PFSK-1 (cell line): ENCODE results near the gene SCN4B.

ENCODE experiments used
- POLR2AphosphoS5 ChIP-seq: IDR thresholded peaks from 2 replicates; pipeline ENCODE4 v1.6.1; 2012; ENCODE audit warnings: low read depth, mild to moderate bottlenecking, control low read depth, low read length, moderate library complexity
- SIN3A ChIP-seq: IDR thresholded peaks from 2 replicates; pipeline ENCODE4 v1.6.1; 2012; ENCODE audit warnings: mild to moderate bottlenecking, low read length, moderate library complexity, borderline replicate concordance; ENCODE audit not compliant: insufficient read depth
- TAF1 ChIP-seq: IDR thresholded peaks from 2 replicates; pipeline ENCODE4 v1.6.1; 2012; ENCODE audit warnings: low read length, control low read depth, borderline replicate concordance; ENCODE audit not compliant: insufficient read depth
- TF ChIP-seq, protein P1 (sequence below), 2 experiments: IDR thresholded peaks; 2 replicates each; pipeline versions ENCODE4 v1.6.1 to v1.8.0; 2011 to 2012; ENCODE audit warnings: low read depth in 2 of 2, low read length in 2 of 2, control low read depth in 1 of 2, inconsistent platforms in 1 of 2, mild to moderate bottlenecking in 1 of 2, moderate library complexity in 1 of 2; ENCODE audit not compliant: insufficient read depth in 1 of 2

DNA sequence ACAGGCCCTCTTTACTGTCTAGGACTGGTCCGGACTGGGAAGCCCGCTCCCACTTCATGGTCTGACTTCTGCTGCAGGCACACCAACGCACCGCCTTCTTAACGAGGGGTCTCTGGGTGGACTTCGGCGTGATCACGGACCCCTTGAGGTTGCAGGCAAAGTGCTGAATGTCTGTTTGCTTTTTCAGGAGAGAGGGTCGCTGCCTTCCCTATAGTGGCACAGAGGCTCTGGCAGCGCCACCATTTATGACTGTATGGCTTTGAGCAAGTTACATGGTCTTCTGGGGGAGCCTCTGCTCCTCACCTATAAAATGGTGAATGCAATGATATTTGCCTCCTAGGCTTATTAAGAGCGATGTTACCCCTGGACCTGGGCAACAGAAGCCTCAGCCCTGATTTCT lies 1.4 kb upstream of the SCN4B start:
- TF ChIP-seq POLR2AphosphoS5 = no peak
- TF ChIP-seq, protein P1, sequence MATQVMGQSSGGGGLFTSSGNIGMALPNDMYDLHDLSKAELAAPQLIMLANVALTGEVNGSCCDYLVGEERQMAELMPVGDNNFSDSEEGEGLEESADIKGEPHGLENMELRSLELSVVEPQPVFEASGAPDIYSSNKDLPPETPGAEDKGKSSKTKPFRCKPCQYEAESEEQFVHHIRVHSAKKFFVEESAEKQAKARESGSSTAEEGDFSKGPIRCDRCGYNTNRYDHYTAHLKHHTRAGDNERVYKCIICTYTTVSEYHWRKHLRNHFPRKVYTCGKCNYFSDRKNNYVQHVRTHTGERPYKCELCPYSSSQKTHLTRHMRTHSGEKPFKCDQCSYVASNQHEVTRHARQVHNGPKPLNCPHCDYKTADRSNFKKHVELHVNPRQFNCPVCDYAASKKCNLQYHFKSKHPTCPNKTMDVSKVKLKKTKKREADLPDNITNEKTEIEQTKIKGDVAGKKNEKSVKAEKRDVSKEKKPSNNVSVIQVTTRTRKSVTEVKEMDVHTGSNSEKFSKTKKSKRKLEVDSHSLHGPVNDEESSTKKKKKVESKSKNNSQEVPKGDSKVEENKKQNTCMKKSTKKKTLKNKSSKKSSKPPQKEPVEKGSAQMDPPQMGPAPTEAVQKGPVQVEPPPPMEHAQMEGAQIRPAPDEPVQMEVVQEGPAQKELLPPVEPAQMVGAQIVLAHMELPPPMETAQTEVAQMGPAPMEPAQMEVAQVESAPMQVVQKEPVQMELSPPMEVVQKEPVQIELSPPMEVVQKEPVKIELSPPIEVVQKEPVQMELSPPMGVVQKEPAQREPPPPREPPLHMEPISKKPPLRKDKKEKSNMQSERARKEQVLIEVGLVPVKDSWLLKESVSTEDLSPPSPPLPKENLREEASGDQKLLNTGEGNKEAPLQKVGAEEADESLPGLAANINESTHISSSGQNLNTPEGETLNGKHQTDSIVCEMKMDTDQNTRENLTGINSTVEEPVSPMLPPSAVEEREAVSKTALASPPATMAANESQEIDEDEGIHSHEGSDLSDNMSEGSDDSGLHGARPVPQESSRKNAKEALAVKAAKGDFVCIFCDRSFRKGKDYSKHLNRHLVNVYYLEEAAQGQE (IDR thresholded peaks at IDR 0.05; ENCODE audit: insufficient read depth in 1 of 2, low read depth in 2 of 2, low read length in 2 of 2) = no peak
- TF ChIP-seq TAF1 = no peak
- no peak for TF ChIP-seq SIN3A
